GM12878 (cell line): ENCODE measurements around the gene SMAD5. TPM values are rescaled to one million over a fixed set of nuclear protein-coding genes. Genes with fewer than 3 reads are reported as not detected.

ENCODE experiments used
- BRCA1 ChIP-seq: IDR thresholded peaks from 2 replicates; pipeline ENCODE4 v1.6.1; 2011; ENCODE audit warnings: low read depth, low read length, improper control_type of control experiment
- CHD1 ChIP-seq: IDR thresholded peaks from 2 replicates; pipeline ENCODE4 v1.6.1; 2012; ENCODE audit warnings: low read depth, low read length, improper control_type of control experiment
- ETV6 ChIP-seq, 2 experiments: fragments of 450-650 bp in 1 of 2; IDR thresholded peaks in 1 of 2; conservative IDR thresholded peaks in 1 of 2; 2 replicates each; pipeline ENCODE4 v1.6.1; 2014; ENCODE audit warnings: antibody characterized with exemption in 1 of 2, borderline replicate concordance in 1 of 2, low read depth in 1 of 2, mild to moderate bottlenecking in 1 of 2, moderate library complexity in 1 of 2
- GABPA ChIP-seq: IDR thresholded peaks from 2 replicates; pipeline ENCODE4 v1.6.1; 2014; ENCODE audit warnings: antibody characterized with exemption, low read depth, mild to moderate bottlenecking, inconsistent platforms
- IRF4 ChIP-seq: IDR thresholded peaks from 2 replicates; pipeline ENCODE4 v1.6.1; 2011; ENCODE audit warnings: low read depth, low read length
- KLF5 ChIP-seq: fragments of 450-650 bp; IDR thresholded peaks from 2 replicates; pipeline ENCODE4 v1.6.1; 2014; ENCODE audit warnings: mild to moderate bottlenecking; ENCODE audit not compliant: partially characterized antibody
- NBN ChIP-seq: fragments of 450-650 bp; IDR thresholded peaks from 2 replicates; pipeline ENCODE4 v1.6.1; 2016
- PAX8 ChIP-seq: fragments of 450-650 bp; IDR thresholded peaks from 2 replicates; pipeline ENCODE4 v1.6.1; 2017; ENCODE audit warnings: mild to moderate bottlenecking, moderate library complexity
- RBBP5 ChIP-seq: fragments of 200-600 bp; sonication (generic); conservative IDR thresholded peaks from 2 replicates; pipeline ENCODE4 v1.6.1; 2016
- RCOR1 ChIP-seq: conservative IDR thresholded peaks from 2 replicates; pipeline ENCODE4 v1.6.1; 2012; ENCODE audit warnings: low read depth, low read length, improper control_type of control experiment
- RELA ChIP-seq: fragments of 450-650 bp; IDR thresholded peaks from 2 replicates; pipeline ENCODE4 v1.8.0; 2014; ENCODE audit warnings: borderline replicate concordance; ENCODE audit not compliant: partially characterized antibody
- WRNIP1 ChIP-seq: IDR thresholded peaks from 2 replicates; pipeline ENCODE4 v1.6.1; 2011; ENCODE audit warnings: low read depth, low read length, improper control_type of control experiment, borderline replicate concordance
- polyA plus RNA-seq, 11 experiments: library from polyadenylated mRNA; depleted of rRNA in 4 of 11; unstranded in 6 of 11; stranded (reverse) in 5 of 11; fragments of >200 nt; fragmentation: Nextera tagmentation in 4 of 11; fragmentation: Illumina TruSeq in 1 of 11; extraction: Ambion mirVana in 4 of 11; extraction: Trizol in 1 of 11; gene quantifications; 1 replicate in 1 of 11; 2 replicates in 10 of 11; pipeline versions ENCODE4 v1.2.1 to v1.2.3, GENCODE V29; 2011 to 2016; ENCODE audit warnings: inconsistent platforms in 2 of 11, missing spikeins in 2 of 11, low read depth in 1 of 11
- total RNA-seq, 4 experiments: library from RNA; depleted of rRNA in 3 of 4; stranded (reverse); fragments of >200 nt in 3 of 4; fragmentation: Illumina TruSeq in 1 of 4; extraction: Trizol in 1 of 4; gene quantifications; 2 replicates each; pipeline versions ENCODE4 v1.2.1 to v1.2.3, GENCODE V29; 2013 to 2021
- TF ChIP-seq, protein P1 (sequence below): fragments of 450-650 bp; formaldehyde crosslinking; IDR thresholded peaks from 2 replicates; pipeline ENCODE4 v1.4.0; 2020; ENCODE audit warnings: mild to moderate bottlenecking, moderate library complexity
- TF ChIP-seq, protein P2 (sequence below): fragments of 450-650 bp; IDR thresholded peaks from 2 replicates; pipeline ENCODE4 v1.6.1; 2016; ENCODE audit warnings: mild to moderate bottlenecking
- TF ChIP-seq, protein P3 (sequence below): IDR thresholded peaks from 2 replicates; pipeline ENCODE4 v1.6.1; 2012; ENCODE audit warnings: low read depth, low read length, improper control_type of control experiment
- TF ChIP-seq, protein P4 (sequence below): IDR thresholded peaks from 2 replicates; pipeline ENCODE4 v1.6.1; 2012; ENCODE audit warnings: improper control_type of control experiment, low read depth, low read length; ENCODE audit not compliant: insufficient replicate concordance
- TF ChIP-seq, protein P5 (sequence below): fragments of 450-650 bp; conservative IDR thresholded peaks from 2 replicates; pipeline ENCODE4 v1.6.1; 2017; ENCODE audit warnings: mild to moderate bottlenecking, moderate library complexity

Gene SMAD5
- total and polyA plus RNA-seq, 10 of the 15 experiments (the other 5 are each of a cell fraction or from before 2014, with no cell fraction given): 3.6 to 40.6 (median 11.7) TPM

DNA sequence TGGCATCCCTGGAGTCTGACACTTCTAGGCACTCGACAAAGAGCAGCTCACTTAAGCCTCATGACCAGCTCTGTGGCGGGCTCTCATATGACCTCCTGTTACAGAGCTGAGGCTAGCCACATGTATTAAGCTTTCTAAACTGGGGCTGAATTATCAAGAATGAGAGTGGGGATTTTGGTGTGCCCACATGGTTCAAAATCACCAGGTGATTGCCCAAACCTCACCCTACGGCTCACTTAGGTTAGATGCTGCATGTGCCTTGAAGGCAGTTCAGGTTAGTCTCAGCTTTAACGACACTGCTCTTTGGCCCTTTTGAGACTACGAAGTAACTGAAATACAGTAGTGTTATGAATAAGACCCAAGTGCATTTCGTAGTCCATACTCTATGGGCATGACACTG lies 99.7 kb downstream of the SMAD5 start (continued):
- TF ChIP-seq, protein P1, sequence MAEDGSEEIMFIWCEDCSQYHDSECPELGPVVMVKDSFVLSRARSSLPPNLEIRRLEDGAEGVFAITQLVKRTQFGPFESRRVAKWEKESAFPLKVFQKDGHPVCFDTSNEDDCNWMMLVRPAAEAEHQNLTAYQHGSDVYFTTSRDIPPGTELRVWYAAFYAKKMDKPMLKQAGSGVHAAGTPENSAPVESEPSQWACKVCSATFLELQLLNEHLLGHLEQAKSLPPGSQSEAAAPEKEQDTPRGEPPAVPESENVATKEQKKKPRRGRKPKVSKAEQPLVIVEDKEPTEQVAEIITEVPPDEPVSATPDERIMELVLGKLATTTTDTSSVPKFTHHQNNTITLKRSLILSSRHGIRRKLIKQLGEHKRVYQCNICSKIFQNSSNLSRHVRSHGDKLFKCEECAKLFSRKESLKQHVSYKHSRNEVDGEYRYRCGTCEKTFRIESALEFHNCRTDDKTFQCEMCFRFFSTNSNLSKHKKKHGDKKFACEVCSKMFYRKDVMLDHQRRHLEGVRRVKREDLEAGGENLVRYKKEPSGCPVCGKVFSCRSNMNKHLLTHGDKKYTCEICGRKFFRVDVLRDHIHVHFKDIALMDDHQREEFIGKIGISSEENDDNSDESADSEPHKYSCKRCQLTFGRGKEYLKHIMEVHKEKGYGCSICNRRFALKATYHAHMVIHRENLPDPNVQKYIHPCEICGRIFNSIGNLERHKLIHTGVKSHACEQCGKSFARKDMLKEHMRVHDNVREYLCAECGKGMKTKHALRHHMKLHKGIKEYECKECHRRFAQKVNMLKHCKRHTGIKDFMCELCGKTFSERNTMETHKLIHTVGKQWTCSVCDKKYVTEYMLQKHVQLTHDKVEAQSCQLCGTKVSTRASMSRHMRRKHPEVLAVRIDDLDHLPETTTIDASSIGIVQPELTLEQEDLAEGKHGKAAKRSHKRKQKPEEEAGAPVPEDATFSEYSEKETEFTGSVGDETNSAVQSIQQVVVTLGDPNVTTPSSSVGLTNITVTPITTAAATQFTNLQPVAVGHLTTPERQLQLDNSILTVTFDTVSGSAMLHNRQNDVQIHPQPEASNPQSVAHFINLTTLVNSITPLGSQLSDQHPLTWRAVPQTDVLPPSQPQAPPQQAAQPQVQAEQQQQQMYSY (CRISPR knock-in tag): no peak
- TF ChIP-seq KLF5 (no peak), BRCA1 (no peak), PAX8 (no peak), GABPA (no peak), WRNIP1 (no peak), ETV6 (conservative IDR thresholded peaks at IDR 0.05 in 1 of 2, IDR thresholded peaks at IDR 0.05 in 1 of 2; ENCODE audit: borderline replicate concordance in 1 of 2, low read depth in 1 of 2) (no peak), RELA (peak; percentile 85), IRF4 (no peak), CHD1 (no peak), RCOR1 (no peak), RBBP5 (no peak), NBN (no peak)
- TF ChIP-seq, protein P2, sequence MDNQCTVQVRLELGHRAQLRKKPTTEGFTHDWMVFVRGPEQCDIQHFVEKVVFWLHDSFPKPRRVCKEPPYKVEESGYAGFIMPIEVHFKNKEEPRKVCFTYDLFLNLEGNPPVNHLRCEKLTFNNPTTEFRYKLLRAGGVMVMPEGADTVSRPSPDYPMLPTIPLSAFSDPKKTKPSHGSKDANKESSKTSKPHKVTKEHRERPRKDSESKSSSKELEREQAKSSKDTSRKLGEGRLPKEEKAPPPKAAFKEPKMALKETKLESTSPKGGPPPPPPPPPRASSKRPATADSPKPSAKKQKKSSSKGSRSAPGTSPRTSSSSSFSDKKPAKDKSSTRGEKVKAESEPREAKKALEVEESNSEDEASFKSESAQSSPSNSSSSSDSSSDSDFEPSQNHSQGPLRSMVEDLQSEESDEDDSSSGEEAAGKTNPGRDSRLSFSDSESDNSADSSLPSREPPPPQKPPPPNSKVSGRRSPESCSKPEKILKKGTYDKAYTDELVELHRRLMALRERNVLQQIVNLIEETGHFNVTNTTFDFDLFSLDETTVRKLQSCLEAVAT: no peak
- TF ChIP-seq, protein P3, sequence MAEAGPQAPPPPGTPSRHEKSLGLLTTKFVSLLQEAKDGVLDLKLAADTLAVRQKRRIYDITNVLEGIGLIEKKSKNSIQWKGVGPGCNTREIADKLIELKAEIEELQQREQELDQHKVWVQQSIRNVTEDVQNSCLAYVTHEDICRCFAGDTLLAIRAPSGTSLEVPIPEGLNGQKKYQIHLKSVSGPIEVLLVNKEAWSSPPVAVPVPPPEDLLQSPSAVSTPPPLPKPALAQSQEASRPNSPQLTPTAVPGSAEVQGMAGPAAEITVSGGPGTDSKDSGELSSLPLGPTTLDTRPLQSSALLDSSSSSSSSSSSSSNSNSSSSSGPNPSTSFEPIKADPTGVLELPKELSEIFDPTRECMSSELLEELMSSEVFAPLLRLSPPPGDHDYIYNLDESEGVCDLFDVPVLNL: no peak
- TF ChIP-seq, protein P4, sequence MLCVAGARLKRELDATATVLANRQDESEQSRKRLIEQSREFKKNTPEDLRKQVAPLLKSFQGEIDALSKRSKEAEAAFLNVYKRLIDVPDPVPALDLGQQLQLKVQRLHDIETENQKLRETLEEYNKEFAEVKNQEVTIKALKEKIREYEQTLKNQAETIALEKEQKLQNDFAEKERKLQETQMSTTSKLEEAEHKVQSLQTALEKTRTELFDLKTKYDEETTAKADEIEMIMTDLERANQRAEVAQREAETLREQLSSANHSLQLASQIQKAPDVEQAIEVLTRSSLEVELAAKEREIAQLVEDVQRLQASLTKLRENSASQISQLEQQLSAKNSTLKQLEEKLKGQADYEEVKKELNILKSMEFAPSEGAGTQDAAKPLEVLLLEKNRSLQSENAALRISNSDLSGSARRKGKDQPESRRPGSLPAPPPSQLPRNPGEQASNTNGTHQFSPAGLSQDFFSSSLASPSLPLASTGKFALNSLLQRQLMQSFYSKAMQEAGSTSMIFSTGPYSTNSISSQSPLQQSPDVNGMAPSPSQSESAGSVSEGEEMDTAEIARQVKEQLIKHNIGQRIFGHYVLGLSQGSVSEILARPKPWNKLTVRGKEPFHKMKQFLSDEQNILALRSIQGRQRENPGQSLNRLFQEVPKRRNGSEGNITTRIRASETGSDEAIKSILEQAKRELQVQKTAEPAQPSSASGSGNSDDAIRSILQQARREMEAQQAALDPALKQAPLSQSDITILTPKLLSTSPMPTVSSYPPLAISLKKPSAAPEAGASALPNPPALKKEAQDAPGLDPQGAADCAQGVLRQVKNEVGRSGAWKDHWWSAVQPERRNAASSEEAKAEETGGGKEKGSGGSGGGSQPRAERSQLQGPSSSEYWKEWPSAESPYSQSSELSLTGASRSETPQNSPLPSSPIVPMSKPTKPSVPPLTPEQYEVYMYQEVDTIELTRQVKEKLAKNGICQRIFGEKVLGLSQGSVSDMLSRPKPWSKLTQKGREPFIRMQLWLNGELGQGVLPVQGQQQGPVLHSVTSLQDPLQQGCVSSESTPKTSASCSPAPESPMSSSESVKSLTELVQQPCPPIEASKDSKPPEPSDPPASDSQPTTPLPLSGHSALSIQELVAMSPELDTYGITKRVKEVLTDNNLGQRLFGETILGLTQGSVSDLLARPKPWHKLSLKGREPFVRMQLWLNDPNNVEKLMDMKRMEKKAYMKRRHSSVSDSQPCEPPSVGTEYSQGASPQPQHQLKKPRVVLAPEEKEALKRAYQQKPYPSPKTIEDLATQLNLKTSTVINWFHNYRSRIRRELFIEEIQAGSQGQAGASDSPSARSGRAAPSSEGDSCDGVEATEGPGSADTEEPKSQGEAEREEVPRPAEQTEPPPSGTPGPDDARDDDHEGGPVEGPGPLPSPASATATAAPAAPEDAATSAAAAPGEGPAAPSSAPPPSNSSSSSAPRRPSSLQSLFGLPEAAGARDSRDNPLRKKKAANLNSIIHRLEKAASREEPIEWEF: no peak
- TF ChIP-seq, protein P5, sequence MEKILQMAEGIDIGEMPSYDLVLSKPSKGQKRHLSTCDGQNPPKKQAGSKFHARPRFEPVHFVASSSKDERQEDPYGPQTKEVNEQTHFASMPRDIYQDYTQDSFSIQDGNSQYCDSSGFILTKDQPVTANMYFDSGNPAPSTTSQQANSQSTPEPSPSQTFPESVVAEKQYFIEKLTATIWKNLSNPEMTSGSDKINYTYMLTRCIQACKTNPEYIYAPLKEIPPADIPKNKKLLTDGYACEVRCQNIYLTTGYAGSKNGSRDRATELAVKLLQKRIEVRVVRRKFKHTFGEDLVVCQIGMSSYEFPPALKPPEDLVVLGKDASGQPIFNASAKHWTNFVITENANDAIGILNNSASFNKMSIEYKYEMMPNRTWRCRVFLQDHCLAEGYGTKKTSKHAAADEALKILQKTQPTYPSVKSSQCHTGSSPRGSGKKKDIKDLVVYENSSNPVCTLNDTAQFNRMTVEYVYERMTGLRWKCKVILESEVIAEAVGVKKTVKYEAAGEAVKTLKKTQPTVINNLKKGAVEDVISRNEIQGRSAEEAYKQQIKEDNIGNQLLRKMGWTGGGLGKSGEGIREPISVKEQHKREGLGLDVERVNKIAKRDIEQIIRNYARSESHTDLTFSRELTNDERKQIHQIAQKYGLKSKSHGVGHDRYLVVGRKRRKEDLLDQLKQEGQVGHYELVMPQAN: no peak
